Glutamatergic neuron (in vitro differentiated cells): ENCODE data around the gene ZNF827. TPM values are rescaled to one million over a fixed set of nuclear protein-coding genes. Genes with fewer than 3 reads are reported as not detected.

Experiments used
- DNase-seq: peaks from one replicate; pipeline ENCODE4 v3.0.0; 2022
- H3K27ac Mint-ChIP-seq: one replicate; pipeline ENCODE4 v1.8.0; 2020; ENCODE audit warnings: mild to moderate bottlenecking, mixed read lengths, inconsistent platforms; ENCODE audit not compliant: unreplicated experiment
- H3K27me3 Mint-ChIP-seq: one replicate; pipeline ENCODE4 v1.8.0; 2020; ENCODE audit warnings: mild to moderate bottlenecking, moderate library complexity, mixed read lengths, inconsistent platforms; ENCODE audit not compliant: unreplicated experiment
- H3K36me3 Mint-ChIP-seq: one replicate; pipeline ENCODE4 v1.8.0; 2020; ENCODE audit warnings: mild to moderate bottlenecking, mixed read lengths, inconsistent platforms; ENCODE audit not compliant: unreplicated experiment
- H3K4me1 Mint-ChIP-seq: one replicate; pipeline ENCODE4 v1.8.0; 2020; ENCODE audit warnings: mild to moderate bottlenecking, low read depth, mixed read lengths, inconsistent platforms; ENCODE audit not compliant: unreplicated experiment
- H3K4me3 Mint-ChIP-seq: one replicate; pipeline ENCODE4 v1.8.0; 2020; ENCODE audit warnings: mild to moderate bottlenecking, mixed read lengths, inconsistent platforms; ENCODE audit not compliant: unreplicated experiment
- H3K9me3 Mint-ChIP-seq: one replicate; pipeline ENCODE4 v1.8.0; 2020; ENCODE audit warnings: mild to moderate bottlenecking, moderate library complexity, mixed read lengths, inconsistent platforms; ENCODE audit not compliant: unreplicated experiment
- CTCF ChIP-seq: fragments of 200-600 bp; sonication (generic); IDR thresholded peaks from one replicate; pipeline ENCODE4 v1.5.0; 2021; ENCODE audit not compliant: partially characterized antibody, unreplicated experiment
- total RNA-seq: library from RNA; stranded (reverse); fragmentation: NEBNext Ultra II Directional; extraction: Animal tissue kit (Norgen Biotek cat#: 25700); gene quantifications from one replicate; pipeline ENCODE4 v1.2.1, GENCODE V29; 2021; ENCODE audit not compliant: unreplicated experiment

The ZNF827 gene
- total RNA-seq, 1 donor from 2014 or later = 227 TPM

GRCh38 chr4:145730026-145730425 is 208.6 kb downstream of the ZNF827 start:
- Mint-ChIP-seq H3K4me3 (no peak overlapping the region), H3K36me3 (no peaks in the 10 kb centered on the region)

GRCh38 chr4:145723336-145723735 is 215.3 kb downstream of the ZNF827 start:
- H3K27me3 Mint-ChIP-seq = peaks cover 1% of the 10 kb centered on the region
- no peak for TF ChIP-seq CTCF
- no peaks in the 10 kb centered on the region for H3K36me3 Mint-ChIP-seq
- DNase-seq = no peak
- H3K9me3 Mint-ChIP-seq = peaks cover 4% of the 10 kb centered on the region
- no peak overlapping the region for H3K27ac Mint-ChIP-seq
- peaks cover 15% of the 10 kb centered on the region for H3K4me1 Mint-ChIP-seq
- H3K4me3 Mint-ChIP-seq = no peak overlapping the region

More at GRCh38 chr4:145730026-145730425, 208.6 kb downstream of the ZNF827 start:
- H3K27ac Mint-ChIP-seq = no peak overlapping the region
- H3K27me3 Mint-ChIP-seq = no peaks in the 10 kb centered on the region
- TF ChIP-seq CTCF = no peak
- no peak for DNase-seq
- H3K9me3 Mint-ChIP-seq = peaks cover 2% of the 10 kb centered on the region
- H3K4me1 Mint-ChIP-seq = peaks cover 11% of the 10 kb centered on the region

- H3K36me3 Mint-ChIP-seq = no peaks in the 10 kb centered on the region
- peaks cover 4% of the 10 kb centered on the region for H3K9me3 Mint-ChIP-seq
- no peak for DNase-seq
- no peak overlapping the region for H3K27ac Mint-ChIP-seq
- peaks cover 15% of the 10 kb centered on the region for H3K4me1 Mint-ChIP-seq
- no peak for TF ChIP-seq CTCF
- no peak overlapping the region for H3K4me3 Mint-ChIP-seq
- H3K27me3 Mint-ChIP-seq = peaks cover 1% of the 10 kb centered on the region
These were observed 216.1 kb downstream of the ZNF827 start for GRCh38 chr4:145722561-145722960.

- Mint-ChIP-seq H3K36me3 (no peaks in the 10 kb centered on the region), H3K27me3 (peaks cover 1% of the 10 kb centered on the region), H3K4me3 (peak overlapping the region; percentile 77), H3K9me3 (peaks cover 4% of the 10 kb centered on the region), H3K27ac (peak overlapping the region; percentile 95), H3K4me1 (peaks cover 18% of the 10 kb centered on the region)
- no peak for TF ChIP-seq CTCF
- peak; percentile 45 for DNase-seq
These were observed 218.0 kb downstream of the ZNF827 start for GRCh38 chr4:145720656-145721055.

GRCh38 chr4:145719752-145720624 is 218.6 kb downstream of the ZNF827 start:
- TF ChIP-seq CTCF = no peak
- peaks cover 1% of the 10 kb centered on the region for H3K27me3 Mint-ChIP-seq
- peaks cover 4% of the 10 kb centered on the region for H3K9me3 Mint-ChIP-seq
- peak overlapping the region; percentile 95 for H3K27ac Mint-ChIP-seq
- DNase-seq = no peak
- H3K36me3 Mint-ChIP-seq = no peaks in the 10 kb centered on the region
- H3K4me1 Mint-ChIP-seq = peaks cover 18% of the 10 kb centered on the region
- H3K4me3 Mint-ChIP-seq = peak overlapping the region; percentile 77
